OCI-LY1 (cell line): ENCODE measurements around the gene HECW1.

Experiments used
- CTCF ChIP-seq: fragments of 200-600 bp; sonication (generic), shearing (Covaris generic); IDR thresholded peaks from 2 replicates; pipeline ENCODE4 v1.5.1; 2017; ENCODE audit warnings: mild to moderate bottlenecking, antibody characterized with exemption, low read length, moderate library complexity, mixed read lengths
- EZH2 ChIP-seq: fragments of 200-600 bp; sonication (generic), shearing (Covaris generic); IDR thresholded peaks from 2 replicates; pipeline ENCODE4 v1.8.0; 2017; ENCODE audit warnings: borderline replicate concordance, mixed run types, mild to moderate bottlenecking, antibody characterized with exemption, low read length, moderate library complexity, mixed read lengths

GRCh38 chr7:43487731-43488073, 375.3 kb downstream of the HECW1 start:
- no peak for TF ChIP-seq CTCF
- no peak for TF ChIP-seq EZH2
